Measurements from ENCODE around the gene ST8SIA6.
"Not testable (repeated sequence)": the region's sequence is repeated elsewhere in the genome, so short reads cannot be mapped to it uniquely, and the experiment has no call there.

ST8SIA6 gene

GRCh38 chr10:17456032-17456548 is 1.7 kb upstream of the ST8SIA6 start:
- no peak for DNase-seq

GRCh38 chr10:17455015-17455520 is 673 bp upstream of the ST8SIA6 start:
- DNase-seq, result no peak

DNA sequence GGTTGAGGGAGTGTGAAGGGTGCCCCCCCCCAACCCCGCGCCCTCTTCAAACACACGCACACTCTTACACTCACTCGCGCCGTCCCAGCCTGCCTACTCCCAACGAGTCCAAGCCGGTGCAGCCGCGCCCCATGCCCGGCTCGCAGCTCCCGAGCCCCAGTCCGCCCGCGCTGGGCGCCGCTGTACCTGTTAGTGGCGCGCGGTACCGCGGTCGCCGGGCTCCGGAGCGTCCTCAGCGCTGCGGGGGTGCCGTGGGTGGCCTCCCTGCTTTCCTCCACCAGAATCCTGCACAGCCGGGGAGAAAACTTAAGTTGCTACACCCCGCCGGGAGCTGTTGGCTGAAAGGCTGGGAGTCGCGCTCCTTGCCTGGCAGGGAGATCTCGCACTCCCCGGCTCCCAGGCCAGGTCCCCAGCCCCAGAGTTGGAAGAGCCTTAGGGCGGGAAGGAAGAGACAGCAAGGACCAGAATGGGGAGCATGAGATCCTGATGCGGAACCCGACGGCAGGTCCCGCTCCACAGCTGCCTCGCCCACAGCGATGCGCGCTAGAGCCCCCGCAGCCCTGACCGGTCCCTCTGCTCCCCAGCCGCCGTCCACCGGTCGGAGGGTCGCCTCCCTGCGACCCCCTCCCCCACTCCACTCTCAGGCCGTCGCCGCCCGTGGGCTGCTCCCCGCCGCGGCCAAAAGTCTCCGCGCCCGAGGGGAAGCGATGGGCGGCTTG is 863 bp downstream of the ST8SIA6 start:
- DNase-seq, result peak; percentile 61

DNA sequence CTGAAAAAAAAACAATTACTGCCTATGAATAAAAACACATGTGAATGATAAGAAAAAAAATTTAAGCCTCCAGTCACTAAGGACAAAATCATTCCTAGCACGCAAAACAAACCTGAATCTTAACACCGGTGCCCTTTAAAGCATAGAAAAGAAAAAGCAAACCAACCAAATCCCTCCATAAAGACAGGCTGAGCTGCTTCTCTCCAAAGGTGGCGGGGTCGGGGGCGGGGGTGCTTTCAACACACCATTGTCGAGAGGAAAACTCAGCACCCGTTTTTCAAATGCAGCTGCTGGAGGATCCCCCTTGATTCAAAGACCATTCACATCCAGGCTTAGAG is 1.4 kb downstream of the ST8SIA6 start:
- DNase-seq, result no peak

DNA sequence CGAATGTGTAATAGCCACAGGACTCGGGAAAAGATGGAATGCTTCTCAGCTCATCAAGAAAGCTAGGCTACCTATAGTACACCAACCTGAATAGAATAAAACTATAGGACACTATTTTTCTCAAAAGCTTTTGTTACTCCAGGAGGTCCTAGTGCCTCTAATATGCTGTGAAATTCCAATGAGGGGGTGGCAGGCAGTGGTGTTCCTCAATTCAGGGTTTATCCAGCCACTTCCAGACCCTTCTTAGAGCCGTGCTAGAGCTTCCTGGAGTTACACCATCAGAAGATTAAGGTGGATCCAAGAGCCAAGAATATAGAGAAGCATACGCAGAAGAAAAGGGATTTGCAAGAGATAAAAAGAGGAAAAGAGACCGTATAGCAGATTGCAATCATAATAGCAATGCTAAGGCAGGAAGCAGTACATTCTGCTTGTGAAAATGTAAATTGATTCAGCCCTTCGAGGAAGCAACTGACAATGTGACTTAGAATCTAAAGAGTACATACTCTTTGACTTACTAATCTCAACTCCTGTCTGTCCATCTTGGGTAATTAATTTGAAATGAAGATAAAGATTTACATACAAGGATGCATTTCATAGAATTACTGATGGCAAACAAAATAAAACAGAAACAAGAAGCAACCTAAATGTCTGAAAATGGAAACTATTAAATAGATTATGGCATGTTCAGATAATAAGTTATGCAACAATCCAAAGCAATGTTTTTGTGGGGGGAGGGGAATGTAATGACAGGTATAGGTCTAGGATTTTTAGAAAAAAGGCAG is 2.1 kb downstream of the ST8SIA6 start:
- no peak for DNase-seq

- no peak for DNase-seq
These were observed 4.4 kb downstream of the ST8SIA6 start for GRCh38 chr10:17450024-17450423.

GRCh38 chr10:17445400-17445998 is 8.9 kb downstream of the ST8SIA6 start:
- DNase-seq, result peak; percentile 10

DNA sequence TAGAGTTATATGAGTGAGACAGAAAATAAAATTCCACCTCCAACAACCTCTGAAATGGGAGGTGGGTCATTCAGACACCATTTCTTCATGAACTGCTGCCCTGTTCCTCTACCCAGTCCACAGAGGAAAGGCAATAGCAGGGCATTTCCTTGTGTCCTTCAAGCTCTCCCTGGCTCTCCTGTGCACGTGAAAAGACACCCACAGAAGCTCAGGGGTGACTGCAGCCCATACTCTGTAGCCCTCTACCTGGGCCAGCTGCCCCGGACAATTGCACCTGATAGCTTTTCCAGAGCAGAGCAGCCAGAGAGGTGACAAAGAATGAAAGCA is 10.0 kb downstream of the ST8SIA6 start:
- no peak for DNase-seq

GRCh38 chr10:17443707-17444387 is 10.5 kb downstream of the ST8SIA6 start:
- DNase-seq, result no peak

DNA sequence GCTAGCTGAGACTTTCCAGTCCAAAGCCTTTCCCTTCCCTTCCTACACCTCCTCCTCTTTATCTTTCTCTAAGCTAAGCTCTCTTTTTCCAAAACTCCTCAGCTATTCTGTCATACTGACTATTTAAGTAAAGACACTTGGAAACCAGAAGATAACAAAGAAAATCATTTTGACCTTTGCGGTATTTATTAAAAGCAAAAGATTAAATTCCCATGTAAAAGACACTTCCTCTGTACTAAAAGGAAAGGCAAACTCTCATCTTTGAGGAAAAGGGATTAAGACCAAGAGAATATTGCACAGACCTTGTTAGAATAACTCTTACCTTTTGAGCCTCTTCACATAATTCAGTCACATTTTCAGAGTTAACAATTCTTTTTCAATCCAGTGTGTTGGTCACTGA is 15.8 kb downstream of the ST8SIA6 start:
- DNase-seq, result no peak

DNA sequence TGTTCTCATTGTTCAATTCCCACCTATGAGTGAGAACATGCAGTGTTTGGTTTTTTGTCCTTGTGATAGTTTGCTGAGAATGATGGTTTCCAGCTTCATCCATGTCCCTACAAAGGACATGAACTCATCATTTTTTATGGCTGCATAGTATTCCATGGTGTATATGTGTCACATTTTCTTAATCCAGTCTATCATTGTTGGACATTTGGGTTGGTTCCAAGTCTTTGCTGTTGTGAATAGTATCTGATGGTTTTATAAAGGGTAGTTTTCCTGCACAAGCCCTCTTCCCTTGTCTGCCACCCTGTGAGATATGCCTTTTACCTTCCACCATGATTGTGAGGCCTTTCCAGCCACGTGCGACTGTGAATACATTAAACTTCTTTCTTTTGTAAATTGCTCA is 17.8 kb downstream of the ST8SIA6 start:
- not testable (repeated sequence) for DNase-seq

GRCh38 chr10:17435953-17436352 is 18.4 kb downstream of the ST8SIA6 start:
- DNase-seq, result no peak

DNA sequence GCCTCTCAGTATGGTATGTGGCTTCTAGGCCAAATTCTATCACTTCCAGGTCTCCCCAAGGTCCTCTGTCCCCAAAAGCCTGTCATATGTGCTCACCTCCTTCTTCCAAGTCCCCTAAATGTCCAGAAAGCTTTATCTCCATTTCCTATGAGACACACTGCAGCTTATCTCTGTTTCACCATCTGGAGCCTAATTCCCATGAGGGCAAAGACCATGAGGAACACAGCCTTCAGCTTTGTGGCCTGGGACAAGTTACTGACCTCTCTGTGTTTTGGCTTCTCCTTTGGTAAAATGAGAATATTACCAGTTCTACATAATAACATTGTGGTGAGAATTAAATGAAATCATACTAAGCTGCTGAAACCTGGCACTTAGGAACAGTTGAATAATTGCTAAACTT is 19.2 kb downstream of the ST8SIA6 start:
- DNase-seq, result no peak

DNA sequence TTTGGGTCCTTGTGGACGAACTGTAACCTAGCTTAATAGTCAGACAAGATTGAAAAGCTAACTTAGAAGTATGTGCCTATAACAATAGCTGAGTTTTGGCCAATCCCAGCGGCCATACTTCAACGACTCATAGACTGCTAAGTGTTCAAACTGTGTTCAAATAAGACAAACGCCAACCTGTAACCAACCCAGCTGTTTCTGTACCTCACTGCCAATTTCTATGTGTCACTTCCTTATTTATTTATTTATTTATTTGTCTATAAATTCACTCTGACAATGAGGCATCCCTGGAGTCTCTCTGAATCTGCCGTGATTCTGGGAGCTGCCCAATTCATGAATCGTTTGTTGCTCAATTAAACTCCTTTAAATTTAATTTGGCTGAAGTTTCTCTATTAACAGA is 21.7 kb downstream of the ST8SIA6 start:
- DNase-seq, result no peak

DNA sequence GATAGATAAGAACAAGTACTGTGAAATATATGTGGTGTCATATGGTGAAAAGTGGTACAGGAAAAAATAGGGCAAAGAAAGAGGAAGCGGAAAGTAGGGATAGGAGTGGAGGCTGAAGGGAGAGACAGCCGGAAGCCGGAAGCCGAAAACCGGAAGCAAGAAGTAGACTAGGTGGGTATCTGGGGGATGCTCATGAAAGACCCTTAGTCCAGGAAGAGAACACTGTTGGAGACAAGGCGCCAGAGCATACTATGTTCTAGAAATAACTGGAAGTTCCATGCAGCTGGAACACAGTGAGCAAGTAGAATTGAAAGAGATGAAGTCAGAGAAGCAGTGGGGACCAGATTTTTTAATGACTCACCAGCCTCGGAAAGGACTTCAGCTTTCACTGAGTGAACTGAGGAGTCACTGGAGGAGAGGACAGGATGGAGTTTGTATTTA is 22.5 kb downstream of the ST8SIA6 start:
- peak; percentile 57 for DNase-seq

DNA sequence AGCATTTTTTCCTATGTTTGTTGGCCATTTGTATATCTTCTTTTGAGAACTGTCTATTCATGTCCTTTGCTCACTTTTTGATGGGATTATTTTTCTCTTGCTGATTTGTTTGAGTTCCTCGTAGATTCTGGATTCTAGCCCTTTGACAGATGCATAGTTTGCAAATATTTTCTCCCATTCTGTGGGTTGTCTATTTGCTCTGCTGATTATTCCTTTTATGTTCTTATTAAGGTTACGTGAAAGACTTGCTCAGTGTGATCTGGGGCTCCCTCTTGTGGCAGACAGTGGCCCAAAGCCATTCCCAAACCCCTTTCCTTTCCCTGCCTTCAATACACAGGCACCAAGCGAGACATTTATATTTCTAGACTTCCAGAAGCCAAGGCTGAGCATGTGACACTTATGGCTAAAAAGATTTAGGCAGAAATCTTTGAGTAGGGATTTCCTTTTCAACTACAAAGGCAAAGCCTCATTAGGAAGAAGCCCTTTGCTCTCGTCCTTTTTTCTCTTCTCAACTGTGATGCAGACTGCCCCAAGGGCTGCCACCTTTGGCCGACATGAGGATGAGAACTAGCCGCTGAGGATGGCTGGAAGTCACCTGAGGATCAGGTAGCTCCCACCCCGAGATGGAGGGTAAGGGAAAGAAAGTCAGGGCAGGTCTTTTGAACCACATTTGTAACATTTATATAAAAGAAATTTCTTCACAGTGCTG is 23.6 kb downstream of the ST8SIA6 start:
- peak; percentile 76 for DNase-seq

- DNase-seq, result no peak
These were observed 24.9 kb downstream of the ST8SIA6 start for GRCh38 chr10:17429490-17429889.

GRCh38 chr10:17428351-17429097 is 25.9 kb downstream of the ST8SIA6 start:
- no peak for DNase-seq

GRCh38 chr10:17427666-17428350 is 26.6 kb downstream of the ST8SIA6 start:
- DNase-seq, result no peak

- no peak for DNase-seq
These were observed 27.2 kb downstream of the ST8SIA6 start for GRCh38 chr10:17427201-17427600.

DNA sequence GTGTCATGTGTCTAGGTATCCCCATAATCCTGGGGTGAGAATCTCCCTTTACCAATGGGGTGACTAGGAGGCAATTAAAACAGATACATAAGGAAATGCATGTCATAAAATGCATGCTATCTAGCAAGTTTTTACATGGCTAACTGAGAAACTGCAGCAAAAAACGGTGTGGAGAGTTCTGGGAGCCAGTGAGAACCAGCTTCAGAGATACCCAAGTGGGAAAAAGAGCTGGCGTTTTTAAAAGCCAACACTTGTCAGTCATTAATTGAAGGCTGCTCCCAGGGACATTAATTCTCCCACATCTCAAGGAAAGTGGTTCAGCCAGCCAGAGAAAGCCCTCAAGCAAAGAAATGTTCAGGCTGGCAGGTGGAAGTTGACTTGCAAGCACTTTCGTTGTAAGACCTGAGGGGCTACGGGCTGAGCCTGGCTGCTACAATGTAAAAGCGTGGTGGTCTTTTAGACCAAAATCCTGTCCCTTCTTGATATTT is 28.1 kb downstream of the ST8SIA6 start:
- DNase-seq, result no peak
